Measurements from ENCODE around the gene ITIH2. TPM values are rescaled to one million over a fixed set of nuclear protein-coding genes. Genes with fewer than 3 reads are reported as not detected.
A peak's percentile ranks its signal among the peaks of the same experiment; 100 is the strongest.

The ITIH2 gene
- total RNA-seq, 1 experiment from 2014 or later = 13.3 TPM

- no peak for TF ChIP-seq CTCF (IDR thresholded peaks at IDR 0.05; ENCODE audit: insufficient read depth in 1 of 2, low read depth in 1 of 2, low read length in 1 of 2, severe bottlenecking in 1 of 2, unreplicated experiment in 1 of 2)
- Mint-ChIP-seq H3K27me3 (ENCODE audit: insufficient read depth, unreplicated experiment) (no peaks in the 10 kb centered on the region), H3K36me3 (ENCODE audit: insufficient read depth, unreplicated experiment) (peaks cover 7% of the 10 kb centered on the region), H3K27ac (ENCODE audit: unreplicated experiment) (peak overlapping the region; percentile 34), H3K9me3 (ENCODE audit: unreplicated experiment) (peaks cover 6% of the 10 kb centered on the region), H3K4me1 (ENCODE audit: low read depth, unreplicated experiment) (peaks cover 16% of the 10 kb centered on the region), H3K4me3 (ENCODE audit: unreplicated experiment) (no peak overlapping the region)
- peaks cover 33% of the 10 kb centered on the region for H3K4me1 ChIP-seq
- peak in 1 of 2 experiments; percentile 42 for DNase-seq
- POLR2A ChIA-PET = interaction anchor here (1.0 kb wide), 1 partner anchor 26 kb away, joined by 3 read pairs; no protein-coding TSS in a partner anchor
- H3K4me3 ChIP-seq (ENCODE audit: low read depth, low read length) = no peak overlapping the region
- no peaks in the 10 kb centered on the region for H3K27me3 ChIP-seq (replicated peaks; ENCODE audit: control insufficient read depth, insufficient read depth, low read length)
- no peaks in the 10 kb centered on the region for H3K9me3 ChIP-seq
- BruUV-seq (replicated peaks) = no TSS peak
- intact Hi-C loops (cut with micrococcal nuclease; ENCODE audit: unreplicated experiment) = loop anchor here (2.0 kb wide), 1 partner anchor 27 kb away; no protein-coding TSS in a partner anchor
- CTCF ChIA-PET = interaction anchor here (1.0 to 1.2 kb wide), 2 partner anchors 27 to 134 kb away, joined by 3 to 8 read pairs; no protein-coding TSS in a partner anchor
- no peaks in the 10 kb centered on the region for H3K36me3 ChIP-seq (ENCODE audit: control insufficient read depth, insufficient read depth, low read length)
These were observed 43.6 kb upstream of the ITIH2 start for GRCh38 chr10:7659560-7659959.

- DNase-seq = no peak
- BruUV-seq (replicated peaks) = no TSS peak
- ChIA-PET CTCF (interaction anchor here (2.1 kb wide), 1 partner anchor 25 kb away, joined by 6 read pairs; no protein-coding TSS in a partner anchor), POLR2A (no interaction called here)
- H3K9me3 ChIP-seq = no peaks in the 10 kb centered on the region
- Mint-ChIP-seq H3K9me3 (ENCODE audit: unreplicated experiment) (peaks cover 6% of the 10 kb centered on the region), H3K27me3 (ENCODE audit: insufficient read depth, unreplicated experiment) (no peaks in the 10 kb centered on the region), H3K36me3 (ENCODE audit: insufficient read depth, unreplicated experiment) (peaks cover 7% of the 10 kb centered on the region), H3K4me1 (ENCODE audit: low read depth, unreplicated experiment) (peaks cover 23% of the 10 kb centered on the region), H3K27ac (ENCODE audit: unreplicated experiment) (no peak overlapping the region), H3K4me3 (ENCODE audit: unreplicated experiment) (no peak overlapping the region)
- no peak for TF ChIP-seq CTCF (IDR thresholded peaks at IDR 0.05; ENCODE audit: insufficient read depth in 1 of 2, low read depth in 1 of 2, low read length in 1 of 2, severe bottlenecking in 1 of 2, unreplicated experiment in 1 of 2)
- H3K27me3 ChIP-seq (replicated peaks; ENCODE audit: control insufficient read depth, insufficient read depth, low read length) = no peaks in the 10 kb centered on the region
- intact Hi-C loops (cut with micrococcal nuclease; ENCODE audit: unreplicated experiment) = no loop called here
- H3K4me1 ChIP-seq = peaks cover 31% of the 10 kb centered on the region
- H3K36me3 ChIP-seq (ENCODE audit: control insufficient read depth, insufficient read depth, low read length) = no peaks in the 10 kb centered on the region
- no peak overlapping the region for H3K4me3 ChIP-seq (ENCODE audit: low read depth, low read length)
These were observed 40.6 kb upstream of the ITIH2 start for GRCh38 chr10:7662522-7662921.

- Mint-ChIP-seq H3K4me1 (ENCODE audit: low read depth, unreplicated experiment) (peaks cover 14% of the 10 kb centered on the region), H3K4me3 (ENCODE audit: unreplicated experiment) (no peak overlapping the region), H3K27me3 (ENCODE audit: insufficient read depth, unreplicated experiment) (no peaks in the 10 kb centered on the region), H3K27ac (ENCODE audit: unreplicated experiment) (no peak overlapping the region), H3K9me3 (ENCODE audit: unreplicated experiment) (no peaks in the 10 kb centered on the region), H3K36me3 (ENCODE audit: insufficient read depth, unreplicated experiment) (no peaks in the 10 kb centered on the region)
- no peak for DNase-seq
- H3K36me3 ChIP-seq (ENCODE audit: control insufficient read depth, insufficient read depth, low read length) = no peaks in the 10 kb centered on the region
- POLR2A ChIA-PET = no interaction called here
- CTCF ChIA-PET = no interaction called here
- no TSS peak for BruUV-seq (replicated peaks)
- no peaks in the 10 kb centered on the region for H3K27me3 ChIP-seq (replicated peaks; ENCODE audit: control insufficient read depth, insufficient read depth, low read length)
- peaks cover 19% of the 10 kb centered on the region for H3K4me1 ChIP-seq
- H3K9me3 ChIP-seq = no peaks in the 10 kb centered on the region
- intact Hi-C loops (cut with micrococcal nuclease; ENCODE audit: unreplicated experiment) = no loop called here
- no peak for TF ChIP-seq CTCF (IDR thresholded peaks at IDR 0.05; ENCODE audit: insufficient read depth in 1 of 2, low read depth in 1 of 2, low read length in 1 of 2, severe bottlenecking in 1 of 2, unreplicated experiment in 1 of 2)
- no peak overlapping the region for H3K4me3 ChIP-seq (ENCODE audit: low read depth, low read length)
These were observed 38.4 kb upstream of the ITIH2 start for GRCh38 chr10:7664707-7665106.

Measured in Caco-2 (cell line).